Dendritic cell treated with granulocyte-macrophage colony-stimulating factor and Interleukin-4, amounts not matched to agents 40 ng/mL and 50 ng/mL, for 4 days (primary cell): ENCODE results near the gene OR13G1.

Source experiments
- H3K27ac Mint-ChIP-seq: one replicate; pipeline ENCODE4 v1.8.0; 2022; ENCODE audit warnings: mild to moderate bottlenecking, mixed read lengths
- H3K27me3 Mint-ChIP-seq: one replicate; pipeline ENCODE4 v1.8.0; 2022; ENCODE audit warnings: mild to moderate bottlenecking, mixed read lengths
- H3K36me3 Mint-ChIP-seq: one replicate; pipeline ENCODE4 v1.8.0; 2022; ENCODE audit warnings: low read depth, mixed read lengths
- H3K4me1 Mint-ChIP-seq: one replicate; pipeline ENCODE4 v1.8.0; 2022; ENCODE audit warnings: low read depth, mixed read lengths
- H3K4me3 Mint-ChIP-seq: one replicate; pipeline ENCODE4 v1.8.0; 2022; ENCODE audit warnings: mild to moderate bottlenecking, moderate library complexity, mixed read lengths
- H3K9me3 Mint-ChIP-seq: one replicate; pipeline ENCODE4 v1.8.0; 2022; ENCODE audit warnings: mixed read lengths
- intact Hi-C: fragments of 100-400 bp; cut with micrococcal nuclease; formaldehyde crosslinking; loops from one replicate; pipeline ENCODE4 v1.15.0; 2022

OR13G1 gene

DNA sequence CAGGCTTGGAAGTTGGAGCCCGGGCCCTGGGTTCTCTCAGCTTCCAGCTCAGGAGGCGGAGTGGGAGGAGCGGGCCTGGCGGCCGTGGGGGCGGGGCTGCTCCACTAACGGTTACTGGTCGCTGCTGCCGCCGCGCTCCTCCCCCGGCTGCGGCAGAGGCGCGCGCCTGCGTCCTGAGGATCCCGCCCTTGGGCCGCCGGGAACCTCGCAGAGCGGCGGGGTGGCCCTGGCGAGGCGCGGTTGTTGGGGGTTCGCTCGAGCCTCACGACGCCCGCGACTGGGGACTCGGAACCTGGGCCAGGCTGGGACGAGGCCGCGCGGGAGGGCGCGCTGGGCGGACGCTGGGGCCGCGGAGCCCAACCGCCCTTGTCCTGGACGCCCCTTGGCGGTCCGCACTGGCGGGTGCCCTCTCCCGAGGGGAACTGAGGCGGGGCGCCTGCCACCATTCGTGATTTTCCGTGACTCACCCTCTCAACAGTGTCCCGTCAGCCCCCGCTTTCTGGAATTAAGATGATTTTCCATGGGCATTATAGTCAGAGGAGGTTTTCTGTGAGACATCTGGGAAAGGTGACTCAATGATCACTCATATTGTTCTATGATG, 40.1 kb downstream of the OR13G1 start:
- intact Hi-C loops = no loop called here
- H3K4me3 Mint-ChIP-seq = peak overlapping the region; percentile 47
- H3K27me3 Mint-ChIP-seq = peaks cover 8% of the 10 kb centered on the region
- H3K27ac Mint-ChIP-seq = no peak overlapping the region
- no peaks in the 10 kb centered on the region for H3K9me3 Mint-ChIP-seq
- peaks cover 28% of the 10 kb centered on the region for H3K4me1 Mint-ChIP-seq
- no peaks in the 10 kb centered on the region for H3K36me3 Mint-ChIP-seq

DNA sequence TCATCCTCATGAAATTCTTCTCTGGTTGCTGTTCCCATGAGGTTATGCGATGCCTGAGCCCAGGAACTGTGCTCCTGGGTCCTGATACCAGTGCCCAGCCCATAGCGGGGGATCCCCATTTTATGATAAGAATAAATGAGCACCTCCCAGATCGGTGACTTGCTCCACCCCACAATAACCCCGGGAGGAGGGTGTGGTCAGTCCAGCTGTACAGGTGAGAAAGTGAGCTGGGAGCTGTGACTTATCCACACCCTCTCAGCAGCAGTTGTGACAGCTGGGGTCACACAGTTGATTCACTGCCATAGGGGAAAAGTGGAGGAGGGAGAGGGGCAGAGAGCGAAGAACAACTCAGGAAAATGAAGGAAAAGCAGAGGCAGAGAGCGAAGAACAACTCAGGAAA, 40.8 kb downstream of the OR13G1 start:
- H3K36me3 Mint-ChIP-seq = no peaks in the 10 kb centered on the region
- H3K4me1 Mint-ChIP-seq = peaks cover 28% of the 10 kb centered on the region
- no peaks in the 10 kb centered on the region for H3K9me3 Mint-ChIP-seq
- H3K27me3 Mint-ChIP-seq = peaks cover 8% of the 10 kb centered on the region
- intact Hi-C loops = no loop called here
- peak overlapping the region; percentile 1 for H3K4me3 Mint-ChIP-seq
- no peak overlapping the region for H3K27ac Mint-ChIP-seq

DNA sequence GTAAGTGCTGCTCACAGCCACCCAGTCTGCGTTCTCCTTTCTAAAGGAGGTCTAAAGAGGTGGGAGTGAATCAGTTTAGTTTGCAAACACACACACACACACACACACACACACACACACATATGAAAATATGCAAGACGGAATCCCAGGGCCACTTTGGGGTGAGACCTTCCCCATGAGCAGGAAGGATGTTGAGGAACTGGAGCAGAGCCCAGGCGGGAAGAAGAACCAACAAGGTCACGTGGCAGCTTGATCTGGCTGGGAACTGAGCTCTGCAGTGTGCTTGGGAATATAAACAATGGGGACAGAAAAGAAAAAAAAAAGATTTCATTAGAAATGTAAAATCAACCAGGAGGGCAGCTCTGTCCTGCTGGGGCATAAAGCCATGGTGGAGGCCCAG, 41.5 kb downstream of the OR13G1 start:
- no peaks in the 10 kb centered on the region for H3K36me3 Mint-ChIP-seq
- H3K9me3 Mint-ChIP-seq = peaks cover 7% of the 10 kb centered on the region
- intact Hi-C loops = no loop called here
- no peak overlapping the region for H3K27ac Mint-ChIP-seq
- H3K4me3 Mint-ChIP-seq = no peak overlapping the region
- H3K27me3 Mint-ChIP-seq = peaks cover 8% of the 10 kb centered on the region
- peaks cover 28% of the 10 kb centered on the region for H3K4me1 Mint-ChIP-seq

DNA sequence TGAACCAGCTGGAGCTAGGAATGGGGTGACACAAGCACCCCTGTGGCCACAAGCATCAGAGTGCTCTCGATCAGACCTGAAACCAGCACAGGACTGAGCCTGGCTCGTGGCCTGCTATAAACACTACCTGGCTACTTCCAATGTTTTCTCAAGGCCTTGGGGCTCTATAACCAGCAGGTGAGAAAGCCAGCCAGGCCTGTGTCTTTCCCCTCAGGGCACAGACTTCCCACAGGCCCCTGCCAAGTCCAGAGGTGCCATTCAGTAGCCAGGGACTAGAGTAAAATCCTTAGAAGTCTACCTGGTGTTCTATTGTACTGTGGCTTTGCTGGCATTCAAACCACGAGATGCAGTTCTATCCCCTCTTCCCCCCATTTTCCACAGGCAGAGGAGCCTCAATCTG, 51.6 kb downstream of the OR13G1 start:
- Mint-ChIP-seq H3K4me1 (no peaks in the 10 kb centered on the region), H3K4me3 (no peak overlapping the region), H3K27me3 (no peaks in the 10 kb centered on the region), H3K36me3 (no peaks in the 10 kb centered on the region), H3K27ac (no peak overlapping the region), H3K9me3 (peaks cover 17% of the 10 kb centered on the region)
- intact Hi-C loops = no loop called here
